IMR-90 (cell line): ENCODE data around the gene SMYD2. TPM values are rescaled to one million over a fixed set of nuclear protein-coding genes. Genes with fewer than 3 reads are reported as not detected.
A peak's percentile ranks its signal among the peaks of the same experiment; 100 is the strongest.

Experiments
- ATAC-seq: fragments of 200-7000 bp; cut with Tn5 transposase; 2 replicates; pipeline ENCODE4 v1.9.1; 2020; ENCODE audit warnings: low read depth, mild to moderate bottlenecking, moderate library complexity
- BruUV-seq: library from RNA; stranded (reverse); fragments of 400-500 nt; replicated peaks from 2 replicates; lab custom pipeline; 2021; lab: Mats Ljungman, UMichigan
- CTCF ChIA-PET: fragments of 300-600 bp; formaldehyde crosslinking; extraction: SDS; loops from one replicate; lab custom pipeline; 2021; ENCODE audit warnings: antibody characterized with exemption; lab: Yijun Ruan, JAX
- POLR2A ChIA-PET: fragments of 300-600 bp; sonication (Branson Sonifier 250); formaldehyde crosslinking; loops from one replicate; lab custom pipeline; 2022; ENCODE audit warnings: antibody characterized with exemption; ENCODE audit not compliant: unreplicated experiment; lab: Charles Lee
- DNase-seq: peaks from one replicate; pipeline ENCODE4 v3.0.0; 2013
- H2AFZ ChIP-seq: replicated peaks from 2 replicates; pipeline ENCODE3; 2013; ENCODE audit warnings: low read length, mild to moderate bottlenecking; ENCODE audit not compliant: poor library complexity
- H2AK5ac ChIP-seq: 2 replicates; pipeline ENCODE4 v1.6.1; 2013; ENCODE audit warnings: low read depth, low read length, inconsistent platforms
- H2AK9ac ChIP-seq: replicated peaks from 2 replicates; pipeline ENCODE3; 2013; ENCODE audit warnings: mild to moderate bottlenecking, low read depth, low read length, moderate library complexity; ENCODE audit not compliant: poor library complexity
- H2BK120ac ChIP-seq: 2 replicates; pipeline ENCODE4 v1.6.1; 2013; ENCODE audit warnings: low read depth, low read length, inconsistent platforms
- H2BK15ac ChIP-seq: 3 replicates; pipeline ENCODE4 v1.6.1; 2013; ENCODE audit warnings: low read depth, low read length, inconsistent platforms
- H2BK20ac ChIP-seq: 2 replicates; pipeline ENCODE4 v1.6.1; 2013; ENCODE audit warnings: low read depth, mild to moderate bottlenecking, inconsistent platforms, low read length, moderate library complexity
- H2BK5ac ChIP-seq: 2 replicates; pipeline ENCODE4 v1.6.1; 2013; ENCODE audit warnings: mild to moderate bottlenecking, low read depth, low read length, inconsistent platforms; ENCODE audit not compliant: poor library complexity, severe bottlenecking
- H3K14ac ChIP-seq: replicated peaks from 2 replicates; pipeline ENCODE4 v1.6.1; 2013; ENCODE audit warnings: low read depth, low read length, inconsistent platforms
- H3K18ac ChIP-seq: 2 replicates; pipeline ENCODE4 v1.6.1; 2013; ENCODE audit warnings: low read depth, low read length, control low read depth
- H3K23ac ChIP-seq: 2 replicates; pipeline ENCODE4 v1.6.1; 2013; ENCODE audit warnings: low read depth, low read length, inconsistent platforms
- H3K27ac ChIP-seq: 2 replicates; pipeline ENCODE4 v1.5.1; 2013; ENCODE audit warnings: mild to moderate bottlenecking, control low read depth, low read length; ENCODE audit not compliant: insufficient read depth
- H3K27me3 ChIP-seq: 2 replicates; pipeline ENCODE4 v1.6.1; 2013; ENCODE audit warnings: low read length; ENCODE audit not compliant: control insufficient read depth, insufficient read depth
- H3K36me3 ChIP-seq: 2 replicates; pipeline ENCODE4 v1.6.1; 2013; ENCODE audit warnings: low read length, mixed read lengths; ENCODE audit not compliant: control insufficient read depth, insufficient read depth
- H3K4ac ChIP-seq: 2 replicates; pipeline ENCODE4 v1.6.1; 2013; ENCODE audit warnings: low read depth, low read length, inconsistent platforms
- H3K4me1 ChIP-seq: 2 replicates; pipeline ENCODE4 v1.6.1; 2013; ENCODE audit warnings: low read length, mixed read lengths; ENCODE audit not compliant: control insufficient read depth, insufficient read depth
- H3K4me2 ChIP-seq: 2 replicates; pipeline ENCODE4 v1.6.1; 2013; ENCODE audit warnings: low read depth, mild to moderate bottlenecking, control low read depth, low read length, moderate library complexity
- H3K4me3 ChIP-seq: 2 replicates; pipeline ENCODE4 v1.5.1; 2013; ENCODE audit warnings: low read depth, mild to moderate bottlenecking, control low read depth, low read length, moderate library complexity; ENCODE audit not compliant: insufficient read depth
- H3K56ac ChIP-seq: 2 replicates; pipeline ENCODE4 v1.6.1; 2013; ENCODE audit warnings: low read length, inconsistent platforms; ENCODE audit not compliant: insufficient read depth; ENCODE audit errors: extremely low read depth
- H3K79me1 ChIP-seq, 2 experiments: 2 replicates each; pipeline ENCODE4 v1.6.1; 2013; ENCODE audit warnings: low read length in 2 of 2, inconsistent platforms in 1 of 2, low read depth in 1 of 2
- H3K9ac ChIP-seq: 2 replicates; pipeline ENCODE4 v1.6.1; 2013; ENCODE audit warnings: low read depth, low read length, control low read depth
- H3K9me1 ChIP-seq: 2 replicates; pipeline ENCODE4 v1.6.1; 2013; ENCODE audit warnings: low read length, inconsistent platforms; ENCODE audit not compliant: insufficient read depth
- H3K9me3 ChIP-seq: 2 replicates; pipeline ENCODE4 v1.6.1; 2013; ENCODE audit warnings: low read length; ENCODE audit not compliant: control insufficient read depth, insufficient read depth
- H4K20me1 ChIP-seq: 2 replicates; pipeline ENCODE4 v1.6.1; 2013; ENCODE audit warnings: low read length, inconsistent platforms; ENCODE audit not compliant: insufficient read depth
- H4K5ac ChIP-seq: 2 replicates; pipeline ENCODE4 v1.6.1; 2013; ENCODE audit warnings: mild to moderate bottlenecking, low read depth, low read length, control low read depth
- H4K8ac ChIP-seq, 2 experiments: 2 replicates each; pipeline ENCODE4 v1.6.1; 2013; ENCODE audit warnings: low read depth in 2 of 2, low read length in 2 of 2, control low read depth in 1 of 2, inconsistent platforms in 1 of 2
- H4K91ac ChIP-seq: 2 replicates; pipeline ENCODE4 v1.6.1; 2013; ENCODE audit warnings: low read depth, low read length, inconsistent platforms; ENCODE audit not compliant: insufficient read depth
- BHLHE40 ChIP-seq: fragments of 150-350 bp; IDR thresholded peaks from 2 replicates; pipeline ENCODE4 v1.6.1; 2016; ENCODE audit warnings: mild to moderate bottlenecking, low read depth, low read length
- CEBPB ChIP-seq: IDR thresholded peaks from 2 replicates; pipeline ENCODE4 v1.6.1; 2012; ENCODE audit warnings: low read depth, low read length, improper control_type of control experiment
- CHD1 ChIP-seq: IDR thresholded peaks from 2 replicates; pipeline ENCODE4 v1.6.1; 2012; ENCODE audit warnings: low read depth, low read length, improper control_type of control experiment
- FOS ChIP-seq: fragments of 150-350 bp; IDR thresholded peaks from 2 replicates; pipeline ENCODE4 v1.6.1; 2016; ENCODE audit warnings: low read depth, low read length
- MXI1 ChIP-seq: IDR thresholded peaks from 2 replicates; pipeline ENCODE4 v1.6.1; 2012; ENCODE audit warnings: low read depth, mild to moderate bottlenecking, low read length, moderate library complexity, borderline replicate concordance
- RAD21 ChIP-seq: IDR thresholded peaks from 2 replicates; pipeline ENCODE4 v1.6.1; 2012; ENCODE audit warnings: low read length, improper control_type of control experiment
- SMC3 ChIP-seq: fragments of 150-350 bp; IDR thresholded peaks from 2 replicates; pipeline ENCODE4 v1.6.1; 2016; ENCODE audit warnings: low read depth, mild to moderate bottlenecking, antibody characterized with exemption, low read length, moderate library complexity
- WGBS, 2 experiments: methylation state at CpG; one replicate each; pipeline versions ENCODE4 v1.1.5 to v1.1.7; 2013; ENCODE audit warnings: missing lambda C conversion rate in 2 of 2; ENCODE audit not compliant: insufficient read length in 1 of 2; ENCODE audit errors: extremely low coverage in 2 of 2; 5-methylcytosine and 5-hydroxymethylcytosine counted together
- dilution Hi-C: fragments of 300-500 bp; cut with HindIII; formaldehyde crosslinking; loops from one replicate; pipeline ENCODE4 v1.14.3; 2018; ENCODE audit warnings: low sequenced_read_pairs; ENCODE audit not compliant: unreplicated experiment
- in situ Hi-C: fragments of 300-500 bp; cut with MboI; formaldehyde crosslinking; loops from 3 replicates; pipeline ENCODE4 v1.14.3; 2019; ENCODE audit warnings: low sequenced_read_pairs, inconsistent platforms, mixed read lengths
- intact Hi-C: fragments of 100-400 bp; cut with micrococcal nuclease; formaldehyde crosslinking; loops from 2 replicates; pipeline ENCODE4 v1.10.0; 2022
- polyA plus RNA-seq, 3 experiments: library from polyadenylated mRNA; depleted of rRNA; stranded (reverse); fragments of >200 nt; gene quantifications; 2 replicates each; pipeline ENCODE4 v1.2.3, GENCODE V29; 2012; ENCODE audit warnings: low replicate concordance in 1 of 3
- total RNA-seq: library from RNA; depleted of rRNA; stranded (reverse); fragments of >200 nt; gene quantifications from 2 replicates; pipeline ENCODE4 v1.2.3, GENCODE V29; 2012
- TF ChIP-seq, protein P1 (sequence below): fragments of 150-350 bp; IDR thresholded peaks from 2 replicates; pipeline ENCODE4 v1.6.1; 2016; ENCODE audit warnings: low read depth, mild to moderate bottlenecking, low read length, moderate library complexity, borderline replicate concordance

The SMYD2 gene
- total and polyA plus RNA-seq, 2 of the 4 experiments (the other 2 are of a cell fraction) = 32.7 to 61.7 TPM

DNA sequence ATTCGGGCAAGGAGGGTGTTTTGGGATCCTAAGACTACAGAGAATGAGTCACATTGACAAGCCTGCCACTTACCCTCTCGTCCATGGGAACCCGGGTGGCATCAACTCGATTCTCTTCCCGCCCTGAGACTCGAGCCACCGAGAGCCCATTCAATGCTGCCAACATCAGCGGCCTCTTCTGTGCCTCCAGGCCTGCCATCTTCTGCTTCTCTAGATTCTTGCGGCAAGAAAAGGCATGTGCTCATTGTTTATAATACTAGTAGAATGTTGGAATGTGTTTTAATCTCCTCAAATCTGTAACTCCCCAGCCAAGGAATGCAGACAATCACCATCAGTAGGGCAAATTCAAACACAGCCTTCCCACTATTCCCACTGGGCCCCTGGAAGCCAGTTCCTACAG, 96.9 kb downstream of the SMYD2 start:
- TF ChIP-seq, protein P1, sequence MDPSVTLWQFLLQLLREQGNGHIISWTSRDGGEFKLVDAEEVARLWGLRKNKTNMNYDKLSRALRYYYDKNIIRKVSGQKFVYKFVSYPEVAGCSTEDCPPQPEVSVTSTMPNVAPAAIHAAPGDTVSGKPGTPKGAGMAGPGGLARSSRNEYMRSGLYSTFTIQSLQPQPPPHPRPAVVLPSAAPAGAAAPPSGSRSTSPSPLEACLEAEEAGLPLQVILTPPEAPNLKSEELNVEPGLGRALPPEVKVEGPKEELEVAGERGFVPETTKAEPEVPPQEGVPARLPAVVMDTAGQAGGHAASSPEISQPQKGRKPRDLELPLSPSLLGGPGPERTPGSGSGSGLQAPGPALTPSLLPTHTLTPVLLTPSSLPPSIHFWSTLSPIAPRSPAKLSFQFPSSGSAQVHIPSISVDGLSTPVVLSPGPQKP = no peak
- TF ChIP-seq FOS = no peak
- no peak for TF ChIP-seq CHD1
- TF ChIP-seq SMC3 = peak; percentile 13; the same call in 1 of the 2 replicates
- TF ChIP-seq BHLHE40 = peak; percentile 64; the same call in 1 of the 2 replicates
- no peak for TF ChIP-seq RAD21
- TF ChIP-seq MXI1 = 0 out of 2 replicates have a peak, but pooled peaks have one; percentile 42
- TF ChIP-seq CEBPB = 0 out of 2 replicates have a peak, but pooled peaks have one; percentile 29
- Histone ChIP-seq H2AK9ac (peak overlapping the region; percentile 23), H2BK120ac (peak overlapping the region; percentile 89), H3K27ac (peak overlapping the region; percentile 76; the same call in 1 of the 2 replicates), H3K79me1 (peaks cover 30 to 42% of the 10 kb centered on the region in 2 experiments), H3K4me3 (no peak overlapping the region), H3K9ac (no peak overlapping the region), H3K9me1 (peaks cover 10% of the 10 kb centered on the region), H3K14ac (peak overlapping the region; percentile 79; the same call in 1 of the 2 replicates), H3K4me1 (peaks cover 13% of the 10 kb centered on the region), H4K20me1 (no peaks in the 10 kb centered on the region), H3K4ac (peak overlapping the region; percentile 81), H2BK5ac (peak overlapping the region; percentile 63), H2BK20ac (peak overlapping the region; percentile 90), H4K5ac (peak overlapping the region; percentile 38), H3K27me3 (no peaks in the 10 kb centered on the region), H4K91ac (peak overlapping the region; percentile 70), H3K36me3 (peaks cover 38% of the 10 kb centered on the region), H4K8ac (peak overlapping the region in 1 of 2 experiments; percentile 63; a peak in 2 of 4 replicates), H2AFZ (peak overlapping the region; percentile 61), H2AK5ac (peak overlapping the region; percentile 87), H3K4me2 (no peak overlapping the region), H3K18ac (peak overlapping the region; percentile 63), H3K56ac (peak overlapping the region; percentile 63; the same call in 1 of the 2 replicates), H3K23ac (peak overlapping the region; percentile 73; the same call in 1 of the 2 replicates), H3K9me3 (no peaks in the 10 kb centered on the region), H2BK15ac (peak overlapping the region; percentile 35; the same call in 2 of the 3 replicates)
- ATAC-seq = peak; percentile 89
- no CpG with 5 or more reads among the region's 9 CpGs for WGBS, 2 experiments
- CTCF ChIA-PET = interaction anchor here (0.5 to 0.7 kb wide), 2 partner anchors 11 to 164 kb away, joined by 3 to 4 read pairs; no protein-coding TSS in a partner anchor
- DNase-seq = peak; percentile 80
- dilution Hi-C loops (no loop called here), in situ Hi-C loops (no loop called here), intact Hi-C loops (loop anchor here (5.0 kb wide), 1 partner anchor 174 kb away; the partner anchor contains the start of gene PTPN14)
- BruUV-seq = no TSS peak
- POLR2A ChIA-PET = no interaction called here
